ENCODE results near the gene PHF1. TPM values are rescaled to one million over a fixed set of nuclear protein-coding genes. Genes with fewer than 3 reads are reported as not detected.

PHF1 gene
- total RNA-seq, 4 donors from 2014 or later = 63.3 to 101 (median 83.3) TPM

DNA sequence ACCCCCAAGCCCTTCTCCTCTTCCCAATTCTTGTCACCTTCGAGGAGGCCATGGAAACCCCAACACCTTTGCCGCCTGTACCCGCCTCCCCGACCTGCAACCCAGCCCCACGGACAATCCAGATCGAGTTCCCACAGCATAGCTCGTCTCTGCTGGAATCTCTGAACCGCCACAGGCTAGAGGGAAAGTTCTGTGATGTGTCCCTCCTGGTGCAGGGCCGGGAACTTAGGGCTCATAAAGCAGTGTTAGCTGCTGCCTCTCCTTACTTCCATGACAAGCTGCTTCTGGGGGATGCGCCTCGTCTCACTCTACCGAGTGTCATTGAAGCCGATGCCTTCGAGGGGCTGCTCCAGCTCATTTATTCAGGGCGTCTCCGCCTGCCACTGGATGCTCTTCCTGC, 44.2 kb downstream of the PHF1 start:
- TF ChIP-seq EP300 (IDR thresholded peaks at IDR 0.05) (no peak), POLR2A (IDR thresholded peaks at IDR 0.05) (no peak), CTCF (IDR thresholded peaks at IDR 0.05) (no peak)
- H3K27ac ChIP-seq = peak overlapping the region in 3 of 4 donors; percentile 79 to 88 (median 84)
- DNase-seq (ENCODE audit: low spot score in 2 of 2) = no peak
- H3K4me1 ChIP-seq = peaks cover 0 to 31% (median 14%) of the 10 kb centered on the region in 4 donors
- WGBS, 2 donors = 45 to 46% methylated on average over 16 of the region's 16 CpGs
- peak overlapping the region; percentile 69 to 86 (median 77) for H3K4me3 ChIP-seq
- H3K9me3 ChIP-seq = no peaks in the 10 kb centered on the region
- H3K27me3 ChIP-seq = no peaks in the 10 kb centered on the region
- peaks cover 0 to 38% (median 4%) of the 10 kb centered on the region in 3 donors for H3K36me3 ChIP-seq

- Histone ChIP-seq H3K27ac (no peak overlapping the region), H3K36me3 (peaks cover 0 to 38% (median 4%) of the 10 kb centered on the region in 3 donors), H3K27me3 (no peaks in the 10 kb centered on the region), H3K4me3 (no peak overlapping the region), H3K9me3 (no peaks in the 10 kb centered on the region), H3K4me1 (peaks cover 0 to 29% (median 14%) of the 10 kb centered on the region in 4 donors)
- WGBS, 2 donors = 89 to 95% methylated on average over 12 of the region's 12 CpGs
- TF ChIP-seq POLR2A (IDR thresholded peaks at IDR 0.05) (no peak), EP300 (IDR thresholded peaks at IDR 0.05) (no peak), CTCF (IDR thresholded peaks at IDR 0.05) (no peak)
- DNase-seq (ENCODE audit: low spot score in 2 of 2) = no peak
These were observed 45.3 kb downstream of the PHF1 start for GRCh38 chr6:33456156-33456555.

GRCh38 chr6:33458676-33459075, 47.9 kb downstream of the PHF1 start:
- no peaks in the 10 kb centered on the region for H3K9me3 ChIP-seq
- TF ChIP-seq CTCF (IDR thresholded peaks at IDR 0.05) (no peak), EP300 (IDR thresholded peaks at IDR 0.05) (no peak), POLR2A (IDR thresholded peaks at IDR 0.05) (no peak)
- H3K27me3 ChIP-seq = no peaks in the 10 kb centered on the region
- 70 to 74% methylated on average over 3 of the region's 3 CpGs for WGBS, 2 donors
- H3K36me3 ChIP-seq = peaks cover 0 to 29% (median 4%) of the 10 kb centered on the region in 3 donors
- no peak overlapping the region for H3K27ac ChIP-seq
- no peak for DNase-seq (ENCODE audit: low spot score in 2 of 2)
- no peak overlapping the region for H3K4me3 ChIP-seq
- H3K4me1 ChIP-seq = peaks cover 0 to 12% (median 5%) of the 10 kb centered on the region in 4 donors

- Histone ChIP-seq H3K36me3 (peaks cover 0 to 29% (median 4%) of the 10 kb centered on the region in 3 donors), H3K4me3 (no peak overlapping the region)
- 95% methylated on average over 2 of the region's 2 CpGs for WGBS, 2 donors
These were observed 48.4 kb downstream of the PHF1 start for GRCh38 chr6:33459226-33459625.

More at GRCh38 chr6:33459226-33459625, 48.4 kb downstream of the PHF1 start:
- Histone ChIP-seq H3K4me1 (peaks cover 0 to 11% (median 5%) of the 10 kb centered on the region in 4 donors), H3K27ac (no peak overlapping the region), H3K27me3 (no peaks in the 10 kb centered on the region), H3K9me3 (no peaks in the 10 kb centered on the region)
- DNase-seq (ENCODE audit: low spot score in 2 of 2) = no peak
- TF ChIP-seq POLR2A (IDR thresholded peaks at IDR 0.05) (no peak), EP300 (IDR thresholded peaks at IDR 0.05) (no peak), CTCF (IDR thresholded peaks at IDR 0.05) (no peak)

Small RNA genes within 50 kb of the gene (small RNA-seq; reads per million reads assigned to genes)
- gene RPL35AP4 (not detected), gene ZBTB9 (not detected)

Other genes with a start within 250 kb of the PHF1 start
- gene COL11A2, start 218.5 kb upstream of the PHF1 start, total RNA-seq = 1 to 10 TPM; 1.5 to 4.3 (median 2.9) TPM
- 10 to 100 TPM; 34.3 to 64.7 (median 43.9) TPM for gene RXRB, start 210.3 kb upstream of the PHF1 start, total RNA-seq
- gene SLC39A7, start 210.1 kb upstream of the PHF1 start, total RNA-seq = 10 to 100 TPM; 45.4 to 61.3 (median 58.1) TPM
- gene HSD17B8, start 206.4 kb upstream of the PHF1 start, total RNA-seq = 10 to 100 TPM; 10.0 to 33.9 (median 19.1) TPM
- 10 to 100 TPM; 16.1 to 25.2 (median 21.6) TPM for gene RING1, start 202.5 kb upstream of the PHF1 start, total RNA-seq
- 10 to 100 TPM; 37.7 to 46.5 (median 45.2) TPM for gene VPS52, start 139.1 kb upstream of the PHF1 start, total RNA-seq
- 1,000 to 10,000 TPM; 2,115 to 2,529 (median 2,306) TPM for gene RPS18, start 138.9 kb upstream of the PHF1 start, total RNA-seq
- 10 to 100 TPM in 3 of 4 donors, 1 to 10 TPM in 1; 7.5 to 30.4 (median 17.7) TPM for gene B3GALT4, start 133.9 kb upstream of the PHF1 start, total RNA-seq
- gene WDR46, start 121.8 kb upstream of the PHF1 start, total RNA-seq = 10 to 100 TPM; 46.5 to 88.4 (median 69.1) TPM
- 10 to 100 TPM; 12.4 to 48.7 (median 21.0) TPM for gene PFDN6, start 121.4 kb upstream of the PHF1 start, total RNA-seq
- gene RGL2, start 112.1 kb upstream of the PHF1 start, total RNA-seq = 10 to 100 TPM; 33.1 to 49.8 (median 43.7) TPM
- gene TAPBP, start 96.9 kb upstream of the PHF1 start, total RNA-seq = 10 to 100 TPM; 71.2 to 91.8 (median 89.7) TPM
- gene ZBTB22, start 93.3 kb upstream of the PHF1 start, total RNA-seq = 10 to 100 TPM; 13.8 to 21.6 (median 17.5) TPM
- 10 to 100 TPM; 24.9 to 45.4 (median 36.6) TPM for gene DAXX, start 88.1 kb upstream of the PHF1 start, total RNA-seq
- gene KIFC1, start 19.2 kb upstream of the PHF1 start, total RNA-seq = 1 to 10 TPM in 3 of 4 donors, under 1 TPM in 1; 0.42 to 3.6 (median 2.1) TPM
- gene CUTA, start 7.1 kb downstream of the PHF1 start, total RNA-seq = 100 to 1,000 TPM; 110 to 161 (median 154) TPM
- gene SYNGAP1, start 9.1 kb downstream of the PHF1 start, total RNA-seq = 10 to 100 TPM; 13.0 to 29.7 (median 19.2) TPM
- 1 to 10 TPM; 3.1 to 3.7 (median 3.4) TPM for gene ZBTB9, start 43.6 kb downstream of the PHF1 start, total RNA-seq
- 10 to 100 TPM in 2 of 4 donors, 1 to 10 TPM in 2; 7.9 to 15.3 (median 10.1) TPM for gene BAK1, start 169.3 kb downstream of the PHF1 start, total RNA-seq
- 100 to 1,000 TPM in 2 of 4 donors, 10 to 100 TPM in 2; 76.8 to 101 (median 93.9) TPM for gene ITPR3, start 210.3 kb downstream of the PHF1 start, total RNA-seq

All from tibial nerve (tissue), 4 donors.